ENCODE measurements around the gene CCT5. TPM values are rescaled to one million over a fixed set of nuclear protein-coding genes. Genes with fewer than 3 reads are reported as not detected.

CCT5 gene
- total RNA-seq, 1 experiment from 2014 or later: 675 TPM

GRCh38 chr5:10304932-10305331 is 54.9 kb downstream of the CCT5 start:
- Histone ChIP-seq H3K9me3 (ENCODE audit: low read depth, low read length, poor library complexity, severe bottlenecking) (no peaks in the 10 kb centered on the region), H3K36me3 (ENCODE audit: insufficient read depth, low read length, poor library complexity, severe bottlenecking) (no peaks in the 10 kb centered on the region), H3K27ac (ENCODE audit: low read depth, low read length, poor library complexity, severe bottlenecking) (no peak overlapping the region), H3K4me3 (ENCODE audit: low read depth, low read length, poor library complexity, severe bottlenecking) (no peak overlapping the region), H3K27me3 (replicated peaks; ENCODE audit: insufficient read depth, low read depth, low read length, poor library complexity) (no peaks in the 10 kb centered on the region), H3K4me1 (ENCODE audit: insufficient read depth, low read length, poor library complexity, severe bottlenecking) (peaks cover under 1% of the 10 kb centered on the region)
- intact Hi-C loops (cut with micrococcal nuclease; ENCODE audit: unreplicated experiment): no loop called here
- CTCF ChIA-PET: no interaction called here
- DNase-seq (ENCODE audit: low spot score): no peak
- TF ChIP-seq CTCF (conservative IDR thresholded peaks at IDR 0.05; ENCODE audit: low read depth, low read length): no peak
- no peak for TF ChIP-seq EZH2 (IDR thresholded peaks at IDR 0.05; ENCODE audit: borderline replicate concordance, low read depth, low read length, poor library complexity, severe bottlenecking)
- POLR2A ChIA-PET (ENCODE audit: low non-redundant PET): no interaction called here
- BruUV-seq (replicated peaks): no TSS peak

GRCh38 chr5:10306114-10306513 is 56.0 kb downstream of the CCT5 start:
- CTCF ChIA-PET: no interaction called here
- H3K4me1 ChIP-seq (ENCODE audit: insufficient read depth, low read length, poor library complexity, severe bottlenecking): peaks cover 4% of the 10 kb centered on the region
- no peak overlapping the region for H3K4me3 ChIP-seq (ENCODE audit: low read depth, low read length, poor library complexity, severe bottlenecking)
- no peak overlapping the region for H3K27ac ChIP-seq (ENCODE audit: low read depth, low read length, poor library complexity, severe bottlenecking)
- no peaks in the 10 kb centered on the region for H3K36me3 ChIP-seq (ENCODE audit: insufficient read depth, low read length, poor library complexity, severe bottlenecking)
- intact Hi-C loops (cut with micrococcal nuclease; ENCODE audit: unreplicated experiment): no loop called here
- DNase-seq (ENCODE audit: low spot score): no peak
- TF ChIP-seq EZH2 (IDR thresholded peaks at IDR 0.05; ENCODE audit: borderline replicate concordance, low read depth, low read length, poor library complexity, severe bottlenecking) (no peak), CTCF (conservative IDR thresholded peaks at IDR 0.05; ENCODE audit: low read depth, low read length) (no peak)
- POLR2A ChIA-PET (ENCODE audit: low non-redundant PET): no interaction called here
- no peaks in the 10 kb centered on the region for H3K9me3 ChIP-seq (ENCODE audit: low read depth, low read length, poor library complexity, severe bottlenecking)
- BruUV-seq (replicated peaks): no TSS peak
- H3K27me3 ChIP-seq (replicated peaks; ENCODE audit: insufficient read depth, low read depth, low read length, poor library complexity): no peaks in the 10 kb centered on the region

GRCh38 chr5:10306806-10307205 is 56.7 kb downstream of the CCT5 start:
- no peaks in the 10 kb centered on the region for H3K9me3 ChIP-seq (ENCODE audit: low read depth, low read length, poor library complexity, severe bottlenecking)
- CTCF ChIA-PET: no interaction called here
- H3K27ac ChIP-seq (ENCODE audit: low read depth, low read length, poor library complexity, severe bottlenecking): no peak overlapping the region
- POLR2A ChIA-PET (ENCODE audit: low non-redundant PET): no interaction called here
- H3K27me3 ChIP-seq (replicated peaks; ENCODE audit: insufficient read depth, low read depth, low read length, poor library complexity): no peaks in the 10 kb centered on the region
- no peaks in the 10 kb centered on the region for H3K36me3 ChIP-seq (ENCODE audit: insufficient read depth, low read length, poor library complexity, severe bottlenecking)
- TF ChIP-seq CTCF (conservative IDR thresholded peaks at IDR 0.05; ENCODE audit: low read depth, low read length): no peak
- no peak for TF ChIP-seq EZH2 (IDR thresholded peaks at IDR 0.05; ENCODE audit: borderline replicate concordance, low read depth, low read length, poor library complexity, severe bottlenecking)
- peak overlapping the region; percentile 55 for H3K4me3 ChIP-seq (ENCODE audit: low read depth, low read length, poor library complexity, severe bottlenecking)
- no peak for DNase-seq (ENCODE audit: low spot score)
- BruUV-seq (replicated peaks): no TSS peak
- intact Hi-C loops (cut with micrococcal nuclease; ENCODE audit: unreplicated experiment): no loop called here
- H3K4me1 ChIP-seq (ENCODE audit: insufficient read depth, low read length, poor library complexity, severe bottlenecking): peaks cover 4% of the 10 kb centered on the region
